NT2/D1 (cell line): Measurements from ENCODE around the gene TRAF3IP1.

Experiments
- SUZ12 ChIP-seq: IDR thresholded peaks from 2 replicates; pipeline ENCODE4 v1.6.1; 2011; ENCODE audit not compliant: insufficient read length, insufficient read depth; ENCODE audit errors: extremely low read depth
- ZNF274 ChIP-seq: IDR thresholded peaks from 2 replicates; pipeline ENCODE4 v1.6.1; 2011; ENCODE audit warnings: mild to moderate bottlenecking, low read depth, low read length

GRCh38 chr2:238388794-238389193 is 68.5 kb downstream of the TRAF3IP1 start:
- no peak for TF ChIP-seq SUZ12
- no peak for TF ChIP-seq ZNF274
